Stimulated activated CD4-positive, alpha-beta T cell treated with anti-CD3 and anti-CD28 coated beads, Interleukin-1b, Interleukin-23, amount 100 ng/mL, for 1 hour (primary cell): ENCODE results near the gene NEU3.
A peak's percentile ranks its signal among the peaks of the same experiment; 100 is the strongest.
"Not testable (repeated sequence)": the region's sequence is repeated elsewhere in the genome, so short reads cannot be mapped to it uniquely, and the experiment has no call there.

Experiments
- DNase-seq, 2 donors: peaks; one replicate each; pipeline ENCODE4 v3.0.0-alpha.2; 2020; ENCODE audit warnings: low read depth in 2 of 2

The NEU3 gene

DNA sequence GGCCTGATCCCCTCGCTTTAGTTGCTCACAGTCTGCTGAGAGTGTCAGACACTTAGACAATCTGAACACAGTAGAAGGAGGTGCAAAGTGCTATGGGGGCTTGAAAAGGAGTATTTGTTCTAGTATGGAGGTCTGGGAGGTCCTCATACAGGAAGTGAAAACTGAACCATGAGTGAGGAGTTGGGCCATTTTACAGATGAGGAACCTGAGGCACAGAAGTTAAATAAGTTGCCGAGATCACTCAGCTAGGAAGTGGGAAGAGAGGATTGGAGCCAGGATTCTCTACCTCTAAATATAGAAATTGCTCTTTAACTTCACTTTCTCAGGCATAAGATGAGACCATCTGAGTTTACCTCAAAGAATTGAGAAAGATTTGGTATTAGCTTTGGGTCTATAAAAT lies 4.0 kb upstream of the NEU3 start:
- DNase-seq: no peak

DNA sequence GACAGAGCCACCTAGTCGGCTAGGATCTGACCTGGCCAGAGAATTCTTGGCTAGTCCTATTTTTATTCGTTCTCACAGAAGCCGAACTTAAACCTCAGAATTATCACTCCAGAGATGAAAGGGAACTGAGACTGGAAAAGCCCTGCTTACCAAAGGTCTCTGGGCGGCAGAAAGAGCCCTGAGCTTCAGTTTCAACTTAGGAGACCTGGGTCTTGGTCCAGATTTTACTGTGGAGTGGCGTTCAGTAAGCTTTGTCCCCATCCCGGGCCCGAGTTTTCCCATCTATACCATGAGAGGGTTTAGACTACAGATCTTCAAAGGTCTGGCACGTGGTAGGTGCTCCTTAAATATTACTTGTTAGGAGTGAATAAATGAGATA lies 516 bp downstream of the NEU3 start:
- no peak for DNase-seq

DNA sequence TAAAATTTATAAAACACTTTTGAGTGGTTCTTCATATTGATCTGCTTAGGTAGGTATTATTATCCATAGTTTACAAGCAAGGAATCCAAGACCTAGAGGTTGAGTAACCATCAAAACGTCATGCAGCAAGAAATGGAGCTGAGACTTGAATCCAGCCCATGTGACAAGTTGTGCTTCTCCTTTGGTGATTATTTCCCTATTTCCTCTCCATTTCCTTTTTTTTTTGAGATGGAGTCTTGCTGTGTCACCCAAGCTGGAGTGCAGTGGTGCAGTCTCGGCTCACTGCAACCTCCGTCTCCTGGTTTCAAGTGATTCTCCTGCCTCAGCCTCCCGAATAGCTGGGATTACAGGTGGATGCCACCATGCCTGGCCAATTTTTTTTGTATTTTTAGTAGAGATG lies 1.4 kb downstream of the NEU3 start:
- DNase-seq: not testable (repeated sequence)

DNA sequence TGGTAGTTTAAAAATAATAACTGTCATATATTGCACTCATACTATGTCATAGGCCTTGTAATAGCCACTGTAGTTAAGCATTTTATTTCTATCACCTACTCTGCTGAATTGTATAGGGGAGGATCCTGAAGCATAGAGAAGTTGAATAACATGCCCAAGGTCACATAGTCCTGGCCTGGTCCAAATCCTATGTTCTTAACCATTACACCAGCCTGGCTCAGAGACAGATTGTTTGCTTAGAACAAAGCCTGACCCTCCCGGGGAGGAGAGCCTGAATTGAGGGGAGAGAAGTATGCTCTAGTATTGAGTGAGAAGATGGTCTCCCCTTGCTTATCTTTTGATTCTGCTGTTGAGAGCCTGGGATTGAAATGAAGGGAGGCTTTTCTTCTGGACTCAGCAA lies 2.2 kb downstream of the NEU3 start:
- no peak for DNase-seq

DNA sequence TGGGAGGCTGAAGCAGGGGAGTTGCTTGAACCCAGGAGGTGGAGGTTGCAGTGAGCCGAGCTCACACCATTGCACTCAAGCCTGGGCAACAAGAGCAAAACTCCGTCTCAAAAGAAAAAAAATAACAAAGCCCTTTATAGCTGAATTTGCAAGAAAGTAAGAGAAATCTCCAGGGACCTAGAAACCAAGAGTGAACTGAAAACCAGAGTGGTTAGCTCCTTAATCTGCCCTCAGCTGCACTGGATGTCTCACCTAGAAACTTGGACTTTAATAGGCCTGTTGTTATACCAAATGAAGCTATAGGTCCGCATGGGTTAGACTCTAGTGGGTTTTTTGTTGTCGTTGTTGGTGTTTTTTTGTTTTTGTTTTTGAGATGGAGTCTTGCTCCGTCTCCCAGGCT lies 4.1 kb downstream of the NEU3 start:
- DNase-seq: no peak

DNA sequence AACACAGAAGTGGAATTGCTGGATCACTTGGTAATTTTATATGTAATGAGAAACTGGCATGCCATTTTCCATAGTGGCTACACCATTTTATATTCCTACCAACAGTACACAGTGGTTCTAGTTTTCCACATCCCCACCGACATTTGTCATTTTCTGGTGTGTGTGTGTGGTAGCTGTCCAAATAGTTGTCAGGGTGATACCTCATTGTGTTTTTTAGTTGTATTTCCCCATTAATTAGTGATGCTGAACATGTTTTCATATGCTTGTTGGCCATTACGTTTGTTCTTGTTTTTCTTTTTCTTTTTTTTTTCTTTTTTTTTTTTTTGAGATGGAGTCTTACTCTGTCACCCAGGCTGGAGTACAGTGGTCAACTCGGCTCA lies 12.2 kb downstream of the NEU3 start:
- no peak for DNase-seq

DNA sequence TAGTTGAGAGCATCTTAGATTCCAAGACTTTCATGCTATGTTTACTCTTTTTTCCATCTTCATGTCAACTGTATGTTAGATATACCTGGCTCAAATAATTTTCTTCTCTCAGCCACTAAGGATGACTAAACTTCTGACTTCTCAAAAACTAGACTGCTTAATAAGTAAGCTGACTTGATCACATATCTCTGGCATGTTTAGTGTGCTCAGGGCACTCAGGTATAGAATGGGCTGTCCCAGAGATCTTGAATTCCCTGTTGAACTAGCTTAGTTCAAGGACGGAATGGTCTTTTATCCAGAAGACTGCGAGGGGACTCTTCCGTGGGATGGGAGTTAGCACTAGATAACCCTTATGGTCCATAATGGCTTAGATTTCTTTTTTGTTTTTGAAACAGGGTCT lies 13.0 kb downstream of the NEU3 start:
- no peak for DNase-seq

DNA sequence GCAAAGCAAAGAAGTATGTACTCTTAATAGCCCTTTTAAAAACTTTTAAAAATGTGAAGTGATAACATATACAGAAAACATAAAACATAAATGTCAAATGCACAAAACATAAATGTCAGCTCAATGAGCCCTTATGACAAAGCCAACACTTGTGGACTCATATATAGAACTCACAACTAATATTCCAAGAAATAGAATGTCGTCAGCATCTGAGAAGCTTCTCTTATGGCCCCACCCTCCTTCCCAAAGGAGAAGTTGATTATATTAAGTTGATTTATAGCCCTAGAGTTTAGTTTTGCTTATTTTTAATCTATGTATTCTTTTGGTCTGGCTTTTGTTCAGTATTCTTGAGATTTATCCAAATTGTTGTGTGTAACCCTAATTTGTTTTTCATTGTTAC lies 13.8 kb downstream of the NEU3 start:
- no peak for DNase-seq

DNA sequence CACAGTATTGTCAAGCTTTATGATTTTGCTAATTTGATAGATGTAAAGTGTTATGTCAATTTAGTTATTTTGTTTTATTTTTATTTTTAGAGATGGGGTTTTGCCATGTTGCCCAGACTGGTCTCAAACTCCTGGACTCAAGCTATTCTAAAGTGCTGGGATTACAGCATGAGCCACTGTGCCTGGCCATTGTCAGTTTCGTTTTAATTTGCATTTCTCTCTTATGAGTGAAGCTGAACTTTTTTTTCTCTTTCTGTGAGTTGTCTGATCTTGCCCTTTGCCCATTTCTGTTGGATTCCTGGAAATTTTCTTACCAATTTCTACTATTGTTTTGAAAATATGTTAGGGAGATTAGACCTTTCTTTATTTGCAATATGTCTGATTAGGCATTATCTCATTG lies 15.5 kb downstream of the NEU3 start:
- no peak for DNase-seq

DNA sequence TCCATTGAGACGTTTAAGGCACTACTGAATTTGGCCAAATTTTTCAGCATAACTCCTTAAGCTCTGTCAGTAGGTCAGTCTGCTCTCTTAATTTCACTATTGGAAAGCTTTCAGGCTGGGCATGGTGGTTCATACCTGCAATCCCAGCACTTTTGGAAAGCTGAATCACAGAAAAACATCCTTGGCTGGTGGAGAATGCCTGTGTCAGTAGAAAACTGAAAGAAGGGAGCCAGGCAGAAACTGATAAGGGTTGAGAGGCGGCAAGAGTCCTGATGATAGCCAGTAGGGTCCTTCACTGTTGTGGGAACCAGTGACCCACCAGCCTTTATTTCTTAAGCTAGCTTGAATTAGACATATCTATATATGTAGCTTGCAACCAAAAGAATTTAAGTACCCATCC lies 22.6 kb downstream of the NEU3 start:
- no peak for DNase-seq

DNA sequence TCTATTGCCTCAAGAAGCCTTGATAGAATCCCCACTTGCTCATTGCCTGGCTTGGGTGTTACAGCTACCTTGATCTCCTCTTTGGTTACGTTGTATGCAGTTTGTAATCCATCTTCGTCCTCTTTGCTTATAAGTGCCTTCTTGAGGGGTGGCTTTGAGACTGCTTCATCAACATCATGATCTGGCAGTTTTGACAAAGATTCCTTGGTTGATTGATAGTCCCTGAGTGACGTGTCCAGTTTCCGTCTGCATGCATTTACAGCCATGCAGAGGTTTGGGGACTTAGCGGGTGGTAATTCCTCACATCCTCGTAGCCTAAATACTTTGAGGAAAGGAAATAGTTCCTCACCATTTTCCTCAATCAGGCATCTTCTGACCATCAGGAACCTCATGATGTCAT lies 23.1 kb downstream of the NEU3 start:
- DNase-seq: no peak

DNA sequence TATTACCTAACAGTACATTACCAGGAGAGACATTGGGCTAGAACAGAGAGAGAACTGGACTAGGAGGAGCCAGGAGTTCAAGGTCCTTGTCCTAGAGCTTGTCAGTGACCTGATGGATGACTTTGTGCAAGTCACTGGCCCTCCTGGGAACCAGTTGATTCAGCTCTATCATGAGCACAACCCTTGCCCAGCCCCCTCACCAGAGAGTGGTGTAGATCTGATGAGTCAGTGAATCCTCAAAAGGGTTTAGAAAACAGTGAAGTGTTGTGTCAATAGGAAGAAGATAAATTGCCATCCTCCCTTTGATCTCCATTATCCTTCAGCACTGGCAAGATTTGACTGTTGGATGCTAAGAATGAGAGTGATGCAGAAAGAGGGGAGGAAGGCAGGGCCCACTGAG lies 24.3 kb downstream of the NEU3 start:
- DNase-seq: no peak

DNA sequence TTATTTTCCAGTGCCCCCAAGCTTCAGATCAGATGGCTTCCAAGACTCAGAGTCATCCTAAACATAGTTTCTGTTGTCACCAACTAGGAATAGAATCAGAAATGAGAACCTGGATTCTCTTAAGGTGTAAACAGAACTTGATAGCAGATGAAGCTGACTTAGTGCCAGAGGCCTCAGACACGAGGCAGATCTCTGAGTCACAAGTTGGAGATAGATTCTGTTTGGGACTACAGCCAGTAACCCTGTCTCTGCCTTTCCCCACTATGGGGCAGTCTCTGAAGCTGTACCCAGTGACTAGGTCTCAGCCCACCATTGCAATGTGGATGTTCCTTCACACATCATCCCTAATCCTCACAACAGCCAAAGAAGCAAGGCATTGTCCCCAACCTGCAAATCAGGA lies 25.4 kb downstream of the NEU3 start:
- DNase-seq: no peak

DNA sequence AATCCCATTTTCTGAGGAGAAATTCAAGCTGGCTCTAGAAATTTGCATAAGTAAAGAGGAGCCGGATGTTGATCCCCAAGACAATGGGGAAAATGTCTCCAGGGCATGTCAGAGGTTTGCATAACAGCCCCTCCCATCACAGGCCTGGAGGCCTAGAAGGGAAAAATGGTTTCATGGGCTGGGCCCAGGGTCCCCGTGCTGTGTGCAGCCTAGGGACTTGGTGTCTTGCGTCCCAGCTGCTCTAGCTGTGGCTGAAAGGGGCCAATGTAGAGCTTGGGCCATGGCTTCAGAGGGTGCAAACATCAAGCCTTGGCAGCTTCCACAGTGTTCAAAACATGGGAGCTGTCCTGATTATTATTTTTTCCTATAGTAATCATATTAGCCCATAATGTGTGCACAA lies 30.5 kb downstream of the NEU3 start:
- DNase-seq: not testable (repeated sequence)

DNA sequence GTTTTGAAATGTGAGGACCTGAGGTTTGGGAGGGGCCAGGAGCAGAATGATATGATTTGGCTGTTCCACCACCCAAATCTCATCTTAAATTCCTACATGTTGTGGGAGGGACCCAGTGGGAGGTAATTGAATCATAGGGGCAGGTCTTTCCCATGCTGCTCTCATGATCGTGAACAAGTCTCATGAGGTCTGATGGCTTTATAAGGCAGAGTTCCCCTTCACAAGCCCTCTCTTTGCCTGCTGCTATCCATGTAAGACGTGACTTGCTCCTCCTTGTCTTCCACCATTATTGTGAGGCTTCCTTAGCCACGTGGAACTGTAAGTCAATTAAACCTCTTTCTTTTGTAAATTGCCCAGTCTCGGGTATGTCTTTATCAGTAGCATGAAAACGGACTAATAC lies 31.6 kb downstream of the NEU3 start:
- DNase-seq: not testable (repeated sequence)

DNA sequence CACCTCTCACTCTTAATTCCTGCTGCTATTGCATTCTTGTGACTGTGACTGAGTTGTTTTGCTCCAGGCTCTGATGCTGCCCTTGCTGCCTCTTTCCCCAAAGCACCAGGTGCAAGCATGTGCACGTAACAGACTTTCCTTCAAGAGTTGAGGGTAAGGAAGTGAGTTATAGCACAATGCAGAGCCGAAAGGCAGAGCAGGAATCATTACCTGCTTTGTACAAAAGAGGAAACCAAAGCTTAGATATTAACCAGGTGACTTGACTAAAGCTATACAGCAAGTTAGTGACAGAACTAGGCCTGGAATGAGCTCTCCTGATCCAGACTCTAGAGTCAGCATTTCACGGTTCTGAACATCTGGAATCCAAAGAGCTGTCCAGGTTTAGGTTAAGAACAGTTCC lies 33.6 kb downstream of the NEU3 start:
- DNase-seq: no peak

DNA sequence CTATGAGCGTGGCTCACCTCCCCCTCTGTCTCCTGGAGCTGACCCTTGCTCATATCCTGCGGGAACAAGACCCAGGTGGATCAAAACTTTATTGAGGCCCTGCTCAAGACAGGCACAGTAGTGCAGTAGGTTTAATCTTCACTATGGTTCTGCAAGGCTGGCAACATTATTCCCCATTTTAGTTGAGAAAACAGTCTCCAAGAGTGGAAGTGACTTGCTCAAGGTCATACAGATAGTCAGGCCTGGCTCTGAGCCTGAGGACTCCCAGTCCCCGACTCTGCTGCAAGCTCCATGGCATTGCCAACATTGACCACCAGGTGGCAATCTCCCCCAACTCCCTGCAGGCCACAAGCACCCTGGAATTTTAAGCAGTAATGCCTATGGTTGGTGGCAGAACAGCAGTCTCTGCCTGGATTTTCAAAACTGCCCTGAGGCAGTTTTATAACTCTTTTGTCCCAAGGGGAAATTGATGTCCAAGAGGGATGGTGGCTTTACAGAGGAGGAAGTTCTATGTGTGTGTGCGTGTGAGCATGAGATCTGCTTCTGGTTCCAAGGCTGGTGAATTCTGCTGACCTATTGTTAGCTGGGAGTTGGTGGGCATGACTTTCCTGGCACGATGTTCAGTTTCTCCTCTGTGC lies 34.1 kb downstream of the NEU3 start:
- DNase-seq: peak; percentile 49 to 64

DNA sequence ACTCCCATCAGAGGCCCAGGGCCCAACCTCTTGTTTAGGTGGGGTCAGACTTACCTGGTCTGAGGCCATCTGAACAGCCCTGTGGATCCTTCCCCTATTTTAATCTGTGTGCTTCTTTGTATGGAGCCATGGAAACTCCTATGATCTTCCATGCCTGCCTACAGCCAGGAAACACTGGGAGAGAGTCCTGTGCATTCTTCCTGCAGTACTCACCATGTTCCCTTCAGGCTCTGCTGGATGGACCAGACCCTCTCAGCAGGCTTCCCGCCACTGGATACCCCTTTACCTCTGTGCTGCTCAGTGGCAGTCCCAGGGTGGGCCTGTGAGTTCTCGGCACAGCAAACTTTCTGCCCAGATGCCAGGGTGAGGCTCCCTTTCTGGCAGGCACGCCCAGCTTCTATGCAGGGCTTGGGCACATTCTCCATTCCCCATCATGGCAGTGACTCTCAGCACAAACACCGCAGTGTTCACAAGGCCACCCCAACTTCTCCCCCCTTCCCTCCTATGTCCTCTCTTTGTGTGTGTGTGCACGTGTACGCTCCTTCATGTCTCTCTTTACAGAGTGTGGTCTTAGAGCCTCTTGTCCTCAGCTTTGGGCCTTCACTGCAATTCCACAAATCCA lies 34.8 kb downstream of the NEU3 start:
- DNase-seq: no peak

DNA sequence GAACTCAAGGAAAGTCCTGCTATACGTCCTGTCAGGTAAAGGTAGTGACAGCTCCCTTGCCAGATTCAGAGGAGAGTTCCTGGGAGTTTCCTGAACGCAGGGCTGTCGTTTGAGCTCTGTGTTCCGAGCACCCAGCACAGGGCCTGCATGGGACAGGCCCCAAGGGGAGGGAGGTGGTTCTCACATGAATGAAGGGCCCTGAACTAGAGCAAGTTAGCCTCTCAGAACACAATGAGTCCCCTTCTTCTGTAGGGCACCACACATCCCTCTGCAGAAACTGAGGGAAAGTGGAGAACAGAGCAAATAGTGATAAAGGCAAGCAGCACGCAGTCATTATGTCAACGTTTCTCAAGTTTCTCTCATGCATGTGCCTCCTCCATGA lies 35.3 kb downstream of the NEU3 start:
- no peak for DNase-seq

DNA sequence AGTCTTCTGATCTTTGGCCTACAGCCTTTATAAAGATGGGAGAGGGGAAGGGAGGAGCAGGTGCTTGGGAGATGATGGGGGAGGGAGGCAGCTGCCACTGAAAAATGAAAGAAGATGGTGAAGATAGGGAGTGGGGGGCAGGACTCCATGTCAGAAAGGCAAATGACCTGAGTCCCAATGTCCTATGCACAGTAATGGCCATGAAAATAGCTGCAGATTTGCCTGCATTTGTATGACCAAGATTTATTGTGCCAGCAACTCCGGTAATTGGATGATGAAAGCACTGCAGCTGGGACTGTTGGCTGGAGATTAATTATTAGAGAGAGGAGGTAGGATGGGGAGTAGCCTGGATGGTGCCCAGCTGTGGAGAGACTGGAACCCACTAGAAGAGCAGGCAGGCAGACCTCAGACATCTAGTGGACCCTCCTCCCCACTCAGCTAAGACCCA lies 36.1 kb downstream of the NEU3 start:
- DNase-seq: no peak

DNA sequence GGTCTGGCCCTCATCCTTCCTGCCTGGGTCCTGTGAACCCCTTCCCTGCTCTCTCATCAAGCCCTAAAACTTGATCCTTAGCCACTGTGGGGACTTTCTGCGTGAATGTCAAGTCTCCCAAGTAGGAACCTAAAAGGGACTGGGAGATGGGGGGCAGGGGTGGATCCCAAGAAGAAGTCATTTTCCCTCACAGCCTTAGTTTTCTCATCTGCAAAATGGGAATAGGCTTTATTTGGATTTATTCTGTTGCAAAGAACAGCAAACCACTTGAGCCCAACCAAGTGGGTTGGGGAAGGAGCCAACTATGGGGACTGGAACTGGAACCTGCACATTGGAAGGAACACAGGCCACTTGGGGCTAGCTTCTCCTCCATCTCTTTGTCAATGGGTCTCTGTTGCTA lies 36.8 kb downstream of the NEU3 start:
- no peak for DNase-seq

DNA sequence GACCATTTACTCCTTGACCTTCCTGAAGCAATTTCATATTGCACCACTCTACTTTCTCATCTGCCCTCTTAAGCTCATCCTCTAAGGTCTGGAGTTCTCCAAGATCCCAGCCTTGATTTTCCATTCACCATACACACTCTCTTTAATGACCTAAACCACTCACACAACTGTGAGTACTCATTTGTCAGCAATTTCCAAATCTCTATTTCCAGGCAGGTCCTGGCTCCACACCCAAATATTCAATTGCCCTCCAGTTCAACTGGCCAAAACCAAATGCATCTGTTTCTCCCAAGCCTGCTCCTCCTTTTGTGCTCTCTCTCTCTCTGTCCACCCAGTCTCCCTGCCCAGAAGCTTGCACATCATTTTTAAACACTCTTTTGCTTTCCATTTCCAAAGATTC lies 39.6 kb downstream of the NEU3 start:
- no peak for DNase-seq

DNA sequence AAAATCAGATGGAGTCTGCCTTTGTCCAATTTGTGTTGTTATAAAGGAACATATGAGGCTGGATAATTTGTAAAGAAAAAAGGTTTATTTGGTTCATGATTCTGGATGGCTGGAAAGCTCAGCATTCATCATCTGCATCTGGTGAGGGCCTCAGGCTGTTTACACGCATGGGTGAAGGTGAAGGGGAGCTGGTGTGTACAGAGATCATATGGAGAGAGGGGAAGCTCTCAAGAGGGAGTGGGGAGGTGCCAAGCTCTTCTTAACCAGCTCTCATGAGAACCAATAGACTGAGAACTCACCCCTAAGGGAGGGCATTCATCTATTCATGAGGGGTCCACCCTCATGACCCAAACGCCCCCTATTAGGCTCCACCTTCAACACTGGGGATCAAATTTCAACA lies 40.0 kb downstream of the NEU3 start:
- DNase-seq: no peak
